Choroid plexus epithelial cell (primary cell): ENCODE results near the gene MANBA.
A peak's percentile ranks its signal among the peaks of the same experiment; 100 is the strongest.

Experiments used
- DNase-seq: peaks from one replicate; pipeline ENCODE4 v3.0.0-alpha.2; 2010; ENCODE audit warnings: low read depth
- H3K4me3 ChIP-seq: 2 replicates; pipeline ENCODE4 v1.5.1; 2011; ENCODE audit warnings: low read depth, mild to moderate bottlenecking, control low read depth, low read length, moderate library complexity
- TF ChIP-seq, protein P1 (sequence below): conservative IDR thresholded peaks from 2 replicates; pipeline ENCODE4 v1.5.1; 2011; ENCODE audit warnings: low read depth, mild to moderate bottlenecking, control low read depth, inconsistent platforms, low read length, moderate library complexity

MANBA gene

DNA sequence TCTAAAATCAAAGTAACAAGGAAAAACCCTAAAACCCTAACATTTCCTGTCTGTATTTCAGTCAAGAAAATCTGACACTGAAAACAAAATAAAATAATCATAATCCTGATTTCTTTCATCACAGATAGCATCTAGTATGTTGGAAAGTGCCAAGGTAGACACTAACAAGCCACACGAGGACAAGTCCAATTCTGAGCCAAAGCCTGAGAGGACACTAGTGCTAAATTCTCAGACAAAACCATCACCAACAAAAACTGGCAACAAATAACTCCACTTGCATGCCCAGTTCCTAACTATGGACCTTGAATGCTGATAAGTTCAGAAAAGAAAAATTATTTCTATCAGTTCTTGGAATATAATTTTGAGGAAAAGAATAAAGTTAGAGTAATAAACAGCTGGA lies 113.7 kb downstream of the MANBA start:
- no peak overlapping the region for H3K4me3 ChIP-seq
- DNase-seq, result no peak
- TF ChIP-seq, protein P1, sequence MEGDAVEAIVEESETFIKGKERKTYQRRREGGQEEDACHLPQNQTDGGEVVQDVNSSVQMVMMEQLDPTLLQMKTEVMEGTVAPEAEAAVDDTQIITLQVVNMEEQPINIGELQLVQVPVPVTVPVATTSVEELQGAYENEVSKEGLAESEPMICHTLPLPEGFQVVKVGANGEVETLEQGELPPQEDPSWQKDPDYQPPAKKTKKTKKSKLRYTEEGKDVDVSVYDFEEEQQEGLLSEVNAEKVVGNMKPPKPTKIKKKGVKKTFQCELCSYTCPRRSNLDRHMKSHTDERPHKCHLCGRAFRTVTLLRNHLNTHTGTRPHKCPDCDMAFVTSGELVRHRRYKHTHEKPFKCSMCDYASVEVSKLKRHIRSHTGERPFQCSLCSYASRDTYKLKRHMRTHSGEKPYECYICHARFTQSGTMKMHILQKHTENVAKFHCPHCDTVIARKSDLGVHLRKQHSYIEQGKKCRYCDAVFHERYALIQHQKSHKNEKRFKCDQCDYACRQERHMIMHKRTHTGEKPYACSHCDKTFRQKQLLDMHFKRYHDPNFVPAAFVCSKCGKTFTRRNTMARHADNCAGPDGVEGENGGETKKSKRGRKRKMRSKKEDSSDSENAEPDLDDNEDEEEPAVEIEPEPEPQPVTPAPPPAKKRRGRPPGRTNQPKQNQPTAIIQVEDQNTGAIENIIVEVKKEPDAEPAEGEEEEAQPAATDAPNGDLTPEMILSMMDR, result no peak

DNA sequence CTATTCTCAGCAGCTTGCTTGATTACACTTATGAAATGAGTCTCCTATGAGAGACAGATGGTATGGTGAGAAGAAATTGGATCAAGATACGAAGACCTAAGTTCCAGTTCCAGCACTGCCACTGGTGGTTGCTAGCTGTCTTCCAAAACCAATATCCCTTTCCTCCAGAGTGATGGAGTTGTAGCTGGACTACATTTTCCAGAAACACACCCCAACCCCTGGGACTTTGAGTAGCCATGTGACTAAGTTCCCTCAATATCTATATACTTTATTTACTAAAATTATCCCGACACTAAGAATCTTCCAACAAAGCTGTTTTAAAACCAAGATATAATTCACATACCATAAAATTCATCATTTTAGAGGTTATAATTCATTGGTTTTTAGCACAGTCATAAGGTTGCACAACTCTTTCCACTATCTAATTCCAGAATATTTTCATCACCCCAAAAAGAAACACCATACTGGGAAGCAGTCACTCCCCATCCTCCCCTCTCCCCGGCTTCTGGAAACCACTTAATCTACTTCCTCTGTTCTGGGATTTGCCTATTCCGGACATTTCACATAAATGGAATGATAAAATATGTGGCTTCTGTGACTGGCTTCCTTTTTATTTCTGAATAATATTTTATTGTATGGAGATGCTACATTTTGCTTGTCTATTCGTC lies 118.0 kb downstream of the MANBA start:
- peak; percentile 34 for DNase-seq
- H3K4me3 ChIP-seq, result no peak overlapping the region
- TF ChIP-seq, protein P1, result no peak

DNA sequence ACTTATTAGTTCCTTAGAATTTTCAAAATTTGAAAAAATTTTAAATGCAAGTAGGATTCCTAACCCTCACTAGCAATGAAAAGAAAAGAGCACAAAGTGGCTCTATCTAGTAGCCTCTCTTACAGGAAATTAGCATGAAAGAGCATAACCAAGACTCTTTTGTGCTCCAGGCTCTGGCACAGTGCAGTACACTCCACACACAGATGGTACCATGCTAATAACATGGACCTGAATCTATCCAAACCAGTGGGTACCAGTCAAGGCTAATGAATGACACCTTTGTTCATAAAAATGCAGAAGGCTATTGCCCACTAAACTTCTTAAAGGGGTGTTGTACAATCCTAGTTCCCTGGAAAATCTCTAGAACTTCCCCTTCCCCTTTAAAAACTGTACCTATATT lies 119.0 kb downstream of the MANBA start:
- TF ChIP-seq, protein P1, result no peak
- no peak overlapping the region for H3K4me3 ChIP-seq
- no peak for DNase-seq

DNA sequence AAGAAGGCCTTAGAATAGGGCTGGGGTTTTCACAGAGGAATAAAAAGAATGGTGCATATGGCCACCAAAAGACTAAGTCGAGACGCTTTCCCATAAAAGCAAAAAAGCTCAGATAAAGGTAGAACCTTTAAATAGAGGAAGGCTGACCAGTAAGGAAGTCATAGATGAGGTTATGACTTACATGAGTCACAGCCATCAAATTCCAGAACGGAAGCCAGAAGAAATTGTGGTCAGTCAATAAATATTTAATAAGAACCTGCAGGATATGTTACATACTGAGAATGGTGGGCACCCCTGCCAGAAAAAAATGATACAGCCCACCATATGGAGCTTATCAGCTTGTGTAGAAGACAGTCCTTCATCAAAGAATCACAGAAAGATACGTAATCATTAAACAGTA lies 120.1 kb downstream of the MANBA start:
- TF ChIP-seq, protein P1, result no peak
- peak; percentile 66 for DNase-seq
- H3K4me3 ChIP-seq, result no peak overlapping the region

DNA sequence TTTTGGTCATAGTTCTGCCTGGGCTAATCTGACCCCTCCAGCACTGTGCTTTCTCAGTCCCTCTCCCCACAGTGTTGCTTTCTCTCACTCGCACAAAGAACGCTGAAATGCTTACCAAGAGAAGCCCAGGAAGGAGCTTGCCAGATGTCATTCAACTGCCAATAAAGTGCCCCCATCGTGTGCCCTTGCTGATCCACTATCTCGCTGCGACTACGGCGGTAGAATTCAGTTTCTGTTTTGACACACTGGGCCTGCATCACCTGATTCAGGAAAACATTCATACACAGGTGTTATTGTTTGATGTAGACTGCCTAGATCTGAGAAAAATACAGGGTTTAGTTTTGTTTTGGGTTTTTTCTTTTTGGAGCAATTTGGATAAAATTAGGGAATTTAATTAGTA lies 121.2 kb downstream of the MANBA start:
- TF ChIP-seq, protein P1, result no peak
- H3K4me3 ChIP-seq, result no peak overlapping the region
- DNase-seq, result no peak

DNA sequence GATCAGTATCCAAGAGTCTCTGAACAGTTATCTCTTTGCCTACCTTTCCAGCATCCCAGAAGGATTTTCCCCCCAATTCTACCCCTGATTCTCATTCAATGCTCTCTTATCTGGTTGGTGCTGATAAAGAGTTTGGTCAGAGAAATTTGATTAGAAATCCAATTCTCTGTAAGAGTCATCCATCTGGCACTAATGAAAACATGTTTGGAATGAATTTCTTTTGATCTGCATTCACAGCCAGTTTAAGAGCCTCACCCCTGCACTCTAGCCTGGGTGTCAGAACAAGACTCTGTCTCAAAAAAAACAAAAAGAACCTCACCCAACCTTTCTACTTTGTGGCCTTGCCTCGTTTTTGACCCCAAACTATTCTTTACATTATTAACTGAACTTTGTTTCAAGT lies 122.1 kb downstream of the MANBA start:
- no peak overlapping the region for H3K4me3 ChIP-seq
- peak; percentile 17 for DNase-seq
- TF ChIP-seq, protein P1, result no peak

DNA sequence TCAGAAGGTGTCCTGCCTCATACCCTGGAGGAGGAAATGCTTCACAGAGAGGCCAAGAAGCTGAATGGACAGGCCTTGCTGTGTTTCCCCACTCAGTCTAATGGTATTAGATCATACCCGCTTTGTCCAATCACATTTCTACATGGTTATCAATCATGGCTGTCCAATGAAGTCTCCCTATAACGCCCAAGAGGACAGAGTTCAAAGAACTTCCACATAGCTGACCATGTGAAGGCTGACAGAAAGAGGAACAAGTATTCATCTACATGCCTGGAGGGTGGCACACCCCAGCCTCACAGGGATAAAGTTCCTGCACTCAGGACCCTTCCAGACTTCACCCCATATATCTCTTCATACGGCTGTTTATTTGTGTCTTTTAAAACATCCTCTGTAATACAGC lies 123.4 kb downstream of the MANBA start:
- H3K4me3 ChIP-seq, result no peak overlapping the region
- DNase-seq, result no peak
- TF ChIP-seq, protein P1, result no peak
